GM12892 (cell line): Measurements from ENCODE around the gene RIPK4.

ENCODE experiments used
- POLR2A ChIP-seq: IDR thresholded peaks from 2 replicates; pipeline ENCODE4 v1.6.1; 2011; ENCODE audit warnings: low read depth, low read length, control low read depth
- POLR2AphosphoS5 ChIP-seq: IDR thresholded peaks from 2 replicates; pipeline ENCODE4 v1.6.1; 2011; ENCODE audit warnings: low read depth, low read length, control low read depth
- TAF1 ChIP-seq: IDR thresholded peaks from 2 replicates; pipeline ENCODE4 v1.6.1; 2011; ENCODE audit warnings: low read depth, mild to moderate bottlenecking, control low read depth, low read length, borderline replicate concordance

- TF ChIP-seq POLR2AphosphoS5 = no peak
- no peak for TF ChIP-seq POLR2A
- TF ChIP-seq TAF1 = no peak
Observed at GRCh38 chr21:41766883-41767605, at the start of gene RIPK4.
